MM.1S (cell line): ENCODE results near the gene FGFR1OP2.
"Not testable (repeated sequence)": the region's sequence is repeated elsewhere in the genome, so short reads cannot be mapped to it uniquely, and the experiment has no call there.

Experiments used
- DNase-seq: peaks from one replicate; pipeline ENCODE4 v3.0.0-alpha.2; 2015
- H2AFZ ChIP-seq: fragments of 300-600 bp; sonication (generic); 2 replicates; pipeline ENCODE4 v1.6.0; 2016; ENCODE audit warnings: antibody characterized with exemption, low read length
- H3F3A ChIP-seq: fragments of 300-600 bp; sonication (generic); 2 replicates; pipeline ENCODE4 v1.6.1; 2016; ENCODE audit warnings: mild to moderate bottlenecking, antibody characterized with exemption, low read length, moderate library complexity, mixed read lengths; ENCODE audit not compliant: insufficient read depth
- H3K27ac ChIP-seq: fragments of 300-600 bp; sonication (generic); 2 replicates; pipeline ENCODE4 v1.5.1; 2016; ENCODE audit warnings: mild to moderate bottlenecking, low read length
- H3K27me3 ChIP-seq: fragments of 300-600 bp; sonication (generic); replicated peaks from 2 replicates; pipeline ENCODE4 v1.6.0; 2016; ENCODE audit warnings: low read length; ENCODE audit not compliant: insufficient read depth
- H3K36me3 ChIP-seq: fragments of 300-600 bp; sonication (generic); replicated peaks from 2 replicates; pipeline ENCODE4 v1.6.1; 2016; ENCODE audit warnings: mild to moderate bottlenecking, low read length, mixed read lengths; ENCODE audit not compliant: insufficient read depth
- H3K4me1 ChIP-seq: fragments of 300-600 bp; sonication (generic); 2 replicates; pipeline ENCODE4 v1.6.1; 2016; ENCODE audit warnings: low read length, mixed read lengths
- H3K4me2 ChIP-seq: fragments of 300-600 bp; sonication (generic); 2 replicates; pipeline ENCODE4 v1.6.0; 2016; ENCODE audit warnings: low read depth, low read length
- H3K4me3 ChIP-seq: fragments of 300-600 bp; sonication (generic); 2 replicates; pipeline ENCODE4 v1.5.1; 2016; ENCODE audit warnings: low read length, mixed read lengths
- H3K79me2 ChIP-seq: fragments of 300-600 bp; sonication (generic); 2 replicates; pipeline ENCODE4 v1.6.1; 2016; ENCODE audit warnings: mixed run types, low read length, mixed read lengths
- H3K9ac ChIP-seq: fragments of 300-600 bp; sonication (generic); 2 replicates; pipeline ENCODE4 v1.6.1; 2016; ENCODE audit warnings: low read length, mixed read lengths
- H3K9me2 ChIP-seq: fragments of 300-600 bp; sonication (generic); replicated peaks from 2 replicates; pipeline ENCODE4 v1.6.1; 2016; ENCODE audit warnings: mild to moderate bottlenecking, low read length, mixed read lengths; ENCODE audit not compliant: insufficient read depth
- H3K9me3 ChIP-seq: fragments of 300-600 bp; sonication (generic); replicated peaks from 2 replicates; pipeline ENCODE4 v1.6.1; 2016; ENCODE audit warnings: mild to moderate bottlenecking, low read length, mixed read lengths; ENCODE audit not compliant: insufficient read depth
- H4K20me1 ChIP-seq: fragments of 300-600 bp; sonication (generic); 2 replicates; pipeline ENCODE4 v1.6.1; 2016; ENCODE audit warnings: mild to moderate bottlenecking, low read length, moderate library complexity, mixed read lengths; ENCODE audit not compliant: insufficient read depth
- CTCF ChIP-seq: fragments of 300-600 bp; sonication (generic); IDR thresholded peaks from 2 replicates; pipeline ENCODE4 v1.5.1; 2016; ENCODE audit warnings: antibody characterized with exemption, low read length, mixed read lengths
- EZH2 ChIP-seq: fragments of 300-600 bp; sonication (generic); optimal IDR thresholded peaks from 2 replicates; pipeline ENCODE3; 2017; ENCODE audit warnings: low read depth, mild to moderate bottlenecking, antibody characterized with exemption, low read length, mixed read lengths
- EZH2phosphoT487 ChIP-seq: fragments of 300-600 bp; sonication (generic); IDR thresholded peaks from 2 replicates; pipeline ENCODE4 v1.6.1; 2018; ENCODE audit warnings: antibody characterized with exemption, low read length

The FGFR1OP2 gene

GRCh38 chr12:26948309-26948708 lies 10.0 kb downstream of the FGFR1OP2 start:
- Histone ChIP-seq H3K79me2 (peaks cover 100% of the 10 kb centered on the region), H4K20me1 (peaks cover 11% of the 10 kb centered on the region; the same call in 1 of the 2 replicates), H3K9me2 (no peaks in the 10 kb centered on the region), H3K4me3 (no peak overlapping the region), H3K4me1 (peaks cover 11% of the 10 kb centered on the region), H3K36me3 (peaks cover 13% of the 10 kb centered on the region; the same call in 1 of the 2 replicates), H3K9me3 (no peaks in the 10 kb centered on the region; the same call in 1 of the 2 replicates), H3K9ac (no peak overlapping the region), H3F3A (no peaks in the 10 kb centered on the region), H2AFZ (no peak overlapping the region), H3K27ac (no peak overlapping the region; the same call in 1 of the 2 replicates), H3K27me3 (no peaks in the 10 kb centered on the region), H3K4me2 (no peak overlapping the region)
- no peak for DNase-seq
- TF ChIP-seq CTCF (no peak), EZH2 (no peak), EZH2phosphoT487 (no peak)

GRCh38 chr12:26953447-26953846 lies 15.2 kb downstream of the FGFR1OP2 start:
- no peaks in the 10 kb centered on the region for H3K4me1 ChIP-seq
- peaks cover 92% of the 10 kb centered on the region for H3K79me2 ChIP-seq
- no peaks in the 10 kb centered on the region; the same call in 1 of the 2 replicates for H3F3A ChIP-seq
- H3K27me3 ChIP-seq, result no peaks in the 10 kb centered on the region
- DNase-seq, result no peak
- no peaks in the 10 kb centered on the region for H3K9me2 ChIP-seq
- H3K27ac ChIP-seq, result no peak overlapping the region
- H2AFZ ChIP-seq, result no peak overlapping the region
- H3K36me3 ChIP-seq, result peaks cover 2% of the 10 kb centered on the region; the same call in 1 of the 2 replicates
- no peak overlapping the region for H3K4me2 ChIP-seq
- no peak overlapping the region for H3K4me3 ChIP-seq
- no peaks in the 10 kb centered on the region; the same call in 1 of the 2 replicates for H3K9me3 ChIP-seq
- no peak overlapping the region for H3K9ac ChIP-seq
- no peak for TF ChIP-seq EZH2
- no peak for TF ChIP-seq CTCF
- TF ChIP-seq EZH2phosphoT487, result no peak
- H4K20me1 ChIP-seq, result peaks cover 16% of the 10 kb centered on the region; the same call in 1 of the 2 replicates

GRCh38 chr12:26954027-26954426 lies 15.8 kb downstream of the FGFR1OP2 start:
- H3K4me1 ChIP-seq, result no peaks in the 10 kb centered on the region
- peaks cover 89% of the 10 kb centered on the region for H3K79me2 ChIP-seq
- H3K36me3 ChIP-seq, result no peaks in the 10 kb centered on the region; the same call in 1 of the 2 replicates
- H3K9ac ChIP-seq, result no peak overlapping the region
- no peaks in the 10 kb centered on the region for H3K9me3 ChIP-seq
- no peak for DNase-seq
- H3K4me3 ChIP-seq, result no peak overlapping the region
- no peak overlapping the region for H2AFZ ChIP-seq
- H3K4me2 ChIP-seq, result no peak overlapping the region
- H3K27me3 ChIP-seq, result no peaks in the 10 kb centered on the region
- H3F3A ChIP-seq, result no peaks in the 10 kb centered on the region; the same call in 1 of the 2 replicates
- no peaks in the 10 kb centered on the region for H3K9me2 ChIP-seq
- H4K20me1 ChIP-seq, result peaks cover 16% of the 10 kb centered on the region; the same call in 1 of the 2 replicates
- TF ChIP-seq EZH2 (no peak), CTCF (no peak), EZH2phosphoT487 (no peak)
- H3K27ac ChIP-seq, result no peak overlapping the region

- H3F3A ChIP-seq, H3K9ac ChIP-seq, H3K36me3 ChIP-seq, H4K20me1 ChIP-seq, H3K4me2 ChIP-seq, DNase-seq, H3K27ac ChIP-seq, H3K9me2 ChIP-seq, H3K9me3 ChIP-seq, H3K27me3 ChIP-seq, H3K4me3 ChIP-seq, H3K4me1 ChIP-seq, H2AFZ ChIP-seq: not testable (repeated sequence)
- H3K79me2 ChIP-seq, result peaks cover 22% of the 10 kb centered on the region
Measured at GRCh38 chr12:26961391-26961790, 23.1 kb downstream of the FGFR1OP2 start.
